ENCODE data around the gene MRPL17.
"Not testable (repeated sequence)": the region's sequence is repeated elsewhere in the genome, so short reads cannot be mapped to it uniquely, and the experiment has no call there.

The MRPL17 gene

DNA sequence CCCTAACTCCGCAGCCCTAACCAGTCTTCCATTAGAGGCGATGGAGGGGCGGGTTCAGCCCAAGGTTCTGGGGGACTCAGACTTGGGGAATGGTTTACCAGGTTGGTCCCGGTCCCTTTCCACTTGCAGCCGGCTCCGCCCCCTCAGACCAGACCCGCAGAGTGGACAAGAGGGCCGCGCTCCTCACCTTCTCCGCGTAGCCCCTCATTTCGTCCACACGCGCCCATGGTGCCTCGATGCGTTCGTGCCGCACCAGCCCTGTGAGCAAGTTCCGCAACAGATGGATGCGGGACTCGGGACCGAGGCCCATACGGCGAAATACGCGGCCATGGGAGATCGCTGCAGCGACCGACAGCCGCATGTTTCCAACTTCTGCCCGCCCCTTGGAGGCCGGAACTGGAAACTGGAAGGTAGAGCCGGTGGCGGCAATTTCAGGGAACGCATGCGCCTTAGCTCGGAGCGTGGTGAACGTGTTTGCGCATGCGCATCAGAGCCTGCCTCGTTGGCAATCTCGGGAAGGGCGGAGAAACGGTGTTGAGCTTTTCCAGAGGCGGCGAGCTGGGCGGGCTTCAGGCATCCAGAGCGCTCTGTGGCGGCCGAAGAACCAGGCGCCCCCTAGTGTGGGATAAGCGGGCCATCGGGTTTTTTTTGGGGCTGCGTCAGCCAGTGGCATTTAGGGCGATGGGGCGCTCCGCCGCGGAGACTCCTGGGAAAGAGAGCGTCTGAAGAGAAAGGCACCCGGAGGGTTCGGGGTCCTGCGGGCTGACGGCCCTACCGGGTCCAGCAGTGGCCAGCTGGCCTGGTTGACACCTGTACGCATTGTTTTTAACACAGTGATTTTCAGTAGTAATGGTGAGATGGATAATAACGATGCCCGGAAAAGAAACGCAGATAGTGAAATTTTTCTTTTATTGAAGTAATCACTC lies at the start of gene MRPL17:
TSS of gene MRPL17 (minus strand) at position 405 of the 926 bp plus-strand sequence. CDS start at position 361, 44 bp downstream.
- DNase-seq, result peak; percentile 100

DNA sequence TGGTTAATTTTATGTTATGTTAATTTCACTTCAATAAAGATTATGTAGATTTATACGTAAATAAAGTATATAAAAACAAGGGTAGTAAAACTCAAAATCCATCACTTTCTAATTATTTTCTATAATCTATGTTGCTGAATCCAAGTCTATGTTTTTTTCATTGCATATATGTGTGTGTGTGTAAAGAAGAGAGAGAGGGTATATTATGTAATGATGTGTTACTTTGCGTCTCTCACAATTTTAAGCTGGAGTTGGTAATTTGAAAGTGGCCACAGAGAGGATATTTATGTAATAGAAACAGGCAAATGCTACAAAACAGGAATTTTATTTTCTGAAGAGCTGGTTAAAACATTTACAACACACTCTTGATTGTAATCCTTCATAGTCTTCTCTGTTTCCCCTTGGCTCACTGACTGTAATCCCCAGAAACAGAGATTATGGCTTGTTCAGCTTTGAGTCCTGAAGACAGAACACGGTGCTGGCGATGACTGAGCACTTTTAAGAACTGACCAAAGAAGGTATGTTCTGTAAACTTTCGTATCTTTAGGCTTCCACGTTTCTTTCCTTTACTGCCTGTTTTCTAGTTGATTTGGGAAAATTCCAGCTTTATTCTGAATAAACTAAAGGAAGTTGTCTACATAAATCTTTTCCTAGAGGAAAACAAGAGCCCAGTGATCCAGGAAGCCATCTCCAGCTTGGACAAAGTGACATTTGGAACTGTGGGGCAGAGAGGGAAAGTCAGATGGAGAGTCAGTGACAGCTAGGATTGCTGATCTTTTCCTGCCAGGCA lies 45.0 kb upstream of the MRPL17 start:
- no peak for DNase-seq

DNA sequence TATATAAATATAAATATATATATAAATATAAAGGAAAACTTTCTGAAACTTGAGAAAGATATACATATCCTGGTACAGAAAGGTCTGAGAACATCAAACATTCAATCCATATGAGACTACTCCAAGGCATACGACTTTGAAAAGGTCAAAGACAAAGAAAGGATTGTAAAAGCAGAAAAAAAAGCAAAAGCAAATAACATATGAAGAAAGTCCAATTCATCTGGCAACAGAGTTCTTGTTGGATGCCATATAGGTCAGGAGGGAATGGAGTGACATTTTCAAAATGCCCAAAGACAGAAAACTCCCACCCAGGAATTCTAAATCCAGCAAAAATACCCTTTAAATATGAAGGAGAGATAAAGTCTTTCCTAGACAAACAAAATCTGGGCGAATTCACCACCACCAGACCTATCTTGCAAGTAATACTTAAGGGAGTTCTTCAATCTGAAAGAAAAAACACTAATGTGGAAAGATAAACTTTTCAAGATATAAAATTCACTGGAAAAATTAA lies 42.3 kb upstream of the MRPL17 start:
- no peak for DNase-seq

DNA sequence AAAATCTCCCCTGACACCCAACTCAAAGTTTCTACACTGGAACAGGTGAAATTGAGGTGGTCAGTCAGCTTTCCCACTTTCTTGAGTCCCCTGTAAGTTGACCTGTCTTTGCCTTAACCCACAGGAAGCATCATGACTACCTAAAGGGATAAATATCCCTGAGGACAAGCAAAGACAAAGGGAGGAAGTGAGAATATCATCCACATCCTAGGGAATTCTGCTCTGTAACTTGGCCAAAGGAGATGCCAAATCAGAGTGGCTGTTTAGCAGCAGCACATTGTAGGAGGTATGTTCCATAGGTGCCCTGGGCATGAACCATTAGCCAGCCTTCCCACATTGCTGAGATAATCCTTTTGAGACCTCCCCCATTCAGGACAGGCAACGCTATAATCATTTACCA lies 40.9 kb upstream of the MRPL17 start:
- no peak for DNase-seq

DNA sequence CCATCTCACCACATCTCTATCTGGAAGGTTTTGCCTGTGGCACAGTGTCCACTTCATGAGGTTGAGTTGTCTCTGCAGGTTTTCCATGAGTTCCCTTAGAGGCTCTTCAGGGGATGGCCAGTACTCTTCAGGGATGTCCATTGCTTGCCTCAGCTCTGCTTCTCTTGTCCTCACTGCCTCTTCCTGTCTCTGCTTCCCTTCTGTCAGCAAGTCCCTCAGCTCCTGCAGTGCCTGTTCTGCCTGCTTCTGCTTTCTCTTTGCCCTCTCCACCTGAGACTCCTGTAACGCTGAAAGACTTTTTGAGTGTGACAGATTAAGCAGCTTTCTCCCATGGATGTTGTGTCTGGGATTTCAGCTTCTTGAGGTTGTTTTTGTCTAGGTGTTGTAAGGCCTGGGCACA lies 38.2 kb upstream of the MRPL17 start:
- DNase-seq, result no peak

DNA sequence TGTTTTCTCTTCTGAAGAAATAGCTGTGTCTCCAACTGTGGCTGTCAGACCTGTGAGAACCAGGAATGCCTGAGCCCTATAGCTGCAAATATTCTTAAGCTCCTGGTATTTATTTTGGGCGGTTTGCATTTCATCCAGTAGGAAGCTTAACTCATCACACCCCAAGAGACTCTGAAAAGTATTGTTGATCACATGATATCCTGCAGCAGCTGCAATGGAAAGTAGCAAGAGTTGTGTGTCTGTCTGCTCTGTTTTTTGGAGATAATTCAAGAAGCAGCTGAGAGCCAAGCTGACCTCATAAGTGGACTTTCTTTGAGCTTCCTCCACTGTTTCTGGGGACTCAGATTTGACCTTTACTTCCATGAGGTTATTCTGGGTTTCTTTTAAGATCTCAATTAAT lies 36.4 kb upstream of the MRPL17 start:
- DNase-seq, result no peak

DNA sequence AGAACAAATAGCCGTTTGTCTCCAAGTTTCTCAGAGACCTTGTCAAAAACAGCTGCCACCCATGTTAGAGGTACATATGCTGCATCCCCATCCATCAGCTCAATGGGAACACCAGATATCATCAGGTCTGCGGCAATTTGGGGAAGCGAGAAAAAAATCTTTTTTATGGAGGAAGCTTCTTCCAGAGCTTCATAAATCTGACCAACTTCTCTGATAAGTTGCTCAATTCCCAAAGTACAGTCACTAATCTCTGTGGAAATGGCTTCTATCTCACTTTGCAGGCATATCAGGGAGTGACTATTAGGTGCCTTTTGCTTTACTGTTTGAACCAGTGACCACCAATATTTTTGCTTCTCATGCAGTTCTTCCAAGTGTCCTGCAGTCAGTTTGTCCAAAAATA lies 34.3 kb upstream of the MRPL17 start:
- no peak for DNase-seq

DNA sequence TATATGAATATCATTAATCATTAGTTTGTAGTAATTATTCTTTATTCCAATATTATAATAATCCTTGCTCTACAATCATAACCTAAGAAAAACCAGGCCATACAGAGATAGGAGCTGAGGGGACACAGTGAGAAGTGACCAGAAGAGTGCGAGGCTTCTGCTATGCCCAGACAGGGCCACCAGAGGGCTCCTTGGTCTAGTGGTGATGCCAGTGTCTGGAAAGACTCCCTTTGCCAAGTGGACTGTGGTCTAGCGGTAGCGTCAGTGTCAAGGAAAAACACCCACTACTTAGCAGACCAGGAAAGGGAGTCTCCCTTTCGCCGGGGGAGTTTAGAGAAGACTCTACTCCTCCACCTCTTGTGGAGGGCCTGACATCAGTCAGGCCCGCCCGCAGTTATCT lies 28.4 kb upstream of the MRPL17 start:
- peak; percentile 40 for DNase-seq

DNA sequence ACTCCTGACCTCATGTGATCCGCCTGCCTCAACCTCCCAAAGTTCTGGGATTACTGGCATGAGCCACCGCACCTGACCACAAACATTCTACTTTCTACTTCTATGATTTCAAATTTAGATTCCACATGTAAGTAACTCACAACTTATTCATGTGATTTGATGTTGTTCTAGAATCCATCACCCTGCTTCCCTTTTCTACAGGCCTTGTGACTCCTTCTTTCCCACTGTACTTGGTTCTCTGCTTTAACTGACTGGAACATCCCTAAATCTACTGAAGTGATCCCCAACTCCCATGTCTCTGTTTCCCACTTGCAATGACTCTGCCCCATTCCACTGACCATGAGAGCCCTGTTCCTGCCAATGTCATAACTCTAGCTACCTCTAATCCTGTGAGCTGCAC lies 25.7 kb upstream of the MRPL17 start:
- DNase-seq, result no peak

DNA sequence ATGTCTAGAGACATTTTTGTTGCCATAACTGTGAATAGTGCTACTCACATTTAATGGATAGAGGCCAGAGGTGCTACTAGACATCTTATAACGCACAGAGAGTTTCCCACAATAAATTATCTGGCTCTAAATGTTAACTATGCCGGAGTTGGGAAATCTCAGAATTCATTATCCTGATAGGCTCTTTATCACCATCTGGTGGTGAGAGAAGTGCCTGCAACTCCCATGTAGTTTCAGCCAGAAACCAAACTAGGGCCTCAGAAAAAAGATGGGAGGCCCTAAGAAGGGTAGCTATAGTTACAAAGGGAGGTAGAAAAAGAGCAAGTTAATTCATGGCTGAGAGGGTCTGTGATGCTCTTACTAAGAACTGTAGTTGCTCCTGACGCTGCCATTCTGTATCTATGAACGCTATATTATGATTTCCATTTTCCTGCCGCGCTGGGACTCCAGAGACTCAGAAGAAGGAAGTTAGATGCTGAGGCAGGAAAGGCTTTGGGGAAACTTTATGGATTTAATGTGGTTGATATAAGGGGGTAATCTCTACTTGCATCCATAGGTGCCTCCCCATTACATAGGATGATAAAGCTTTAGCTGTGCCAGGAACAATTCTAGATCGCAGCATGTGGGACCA lies 22.9 kb upstream of the MRPL17 start:
- peak; percentile 64 for DNase-seq

DNA sequence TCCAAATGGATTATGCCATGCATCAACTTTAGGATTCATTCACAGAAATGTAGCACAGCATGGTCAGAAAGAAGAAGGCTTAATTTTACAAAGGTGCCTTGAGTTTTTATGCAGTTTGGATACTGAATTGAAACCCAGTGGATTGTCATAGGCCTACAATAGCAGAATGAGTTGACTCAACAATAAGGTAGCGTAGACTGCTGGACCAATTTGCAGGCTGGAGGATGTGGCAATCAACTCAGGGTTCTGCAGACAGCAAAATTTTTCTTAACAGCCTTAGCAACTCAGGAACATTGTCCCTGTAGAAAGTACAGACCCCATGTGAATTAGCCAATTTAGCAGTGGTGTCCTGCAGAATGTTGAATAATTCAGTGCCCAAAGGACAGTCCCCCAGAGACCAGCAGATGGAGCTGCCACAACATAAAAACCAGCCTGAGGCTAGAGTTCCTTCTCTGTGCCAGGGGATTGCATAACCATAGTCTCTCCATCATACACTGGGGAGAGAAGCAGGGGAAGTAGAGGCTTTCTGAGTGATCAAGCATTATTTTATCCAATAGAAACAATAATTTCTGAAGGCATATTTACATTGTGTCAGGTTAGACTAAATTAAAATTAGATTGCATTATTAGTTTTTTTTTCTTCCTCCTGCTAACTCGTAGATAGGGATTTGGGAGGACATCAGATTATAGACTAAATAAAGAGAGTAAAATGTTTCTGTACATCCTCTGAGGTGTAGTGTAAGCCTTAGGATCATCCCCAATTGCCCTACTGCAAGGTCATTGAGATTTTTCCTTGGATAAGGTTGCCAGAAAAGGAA lies 20.3 kb upstream of the MRPL17 start:
- DNase-seq, result peak; percentile 48

DNA sequence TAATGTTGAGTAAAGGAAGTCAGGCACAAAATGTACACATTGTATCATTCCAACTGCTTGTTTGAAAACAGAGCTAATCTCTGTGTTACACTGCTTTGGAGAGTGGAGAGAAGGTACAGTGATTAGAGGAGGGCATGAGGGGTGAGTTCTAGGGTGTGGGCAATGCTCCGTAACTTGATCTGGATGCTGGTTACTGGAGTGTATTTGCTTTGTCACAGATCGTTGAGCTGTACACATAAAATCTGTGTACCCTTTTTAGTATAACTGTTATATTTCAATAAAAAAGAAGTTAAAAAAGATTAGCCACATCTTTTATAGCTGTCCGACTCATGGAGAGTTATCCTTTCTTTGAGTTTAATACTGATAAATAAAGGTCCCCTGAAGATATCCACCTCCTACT lies 18.8 kb upstream of the MRPL17 start:
- not testable (repeated sequence) for DNase-seq

DNA sequence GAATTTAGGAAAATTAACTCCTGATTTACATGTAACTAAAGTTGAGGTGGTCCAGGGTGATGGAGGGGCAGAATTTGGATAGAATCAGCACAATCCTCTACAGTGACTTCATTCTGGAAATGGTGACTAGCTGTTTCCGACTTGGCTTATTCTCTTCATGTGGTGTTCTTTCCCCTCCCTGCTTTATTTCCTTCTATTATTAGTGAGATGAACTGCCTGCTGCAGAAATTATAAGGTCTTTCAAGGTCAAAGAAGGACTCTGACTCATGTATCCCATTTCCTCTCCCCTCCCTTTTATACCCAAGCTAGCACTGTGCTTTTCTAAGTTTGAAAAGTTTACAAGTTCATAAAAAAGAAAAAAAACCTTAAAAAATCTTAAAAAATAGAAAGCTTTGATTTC lies 12.2 kb upstream of the MRPL17 start:
- no peak for DNase-seq

DNA sequence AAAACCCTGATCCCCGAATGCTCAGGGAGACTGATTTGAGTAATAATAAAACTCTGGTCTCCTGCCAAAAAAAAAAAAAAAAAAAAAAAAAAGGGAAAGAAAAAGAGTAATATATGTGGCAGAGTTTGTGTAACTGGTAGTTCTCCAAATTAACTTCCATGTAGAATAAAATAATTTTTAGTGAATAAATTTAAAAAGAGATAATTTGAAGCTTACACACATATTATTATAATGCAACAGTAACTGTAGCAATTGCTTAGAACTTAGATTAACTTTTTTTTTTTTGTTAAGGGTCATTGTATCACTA lies 11.0 kb upstream of the MRPL17 start:
- DNase-seq, result no peak

DNA sequence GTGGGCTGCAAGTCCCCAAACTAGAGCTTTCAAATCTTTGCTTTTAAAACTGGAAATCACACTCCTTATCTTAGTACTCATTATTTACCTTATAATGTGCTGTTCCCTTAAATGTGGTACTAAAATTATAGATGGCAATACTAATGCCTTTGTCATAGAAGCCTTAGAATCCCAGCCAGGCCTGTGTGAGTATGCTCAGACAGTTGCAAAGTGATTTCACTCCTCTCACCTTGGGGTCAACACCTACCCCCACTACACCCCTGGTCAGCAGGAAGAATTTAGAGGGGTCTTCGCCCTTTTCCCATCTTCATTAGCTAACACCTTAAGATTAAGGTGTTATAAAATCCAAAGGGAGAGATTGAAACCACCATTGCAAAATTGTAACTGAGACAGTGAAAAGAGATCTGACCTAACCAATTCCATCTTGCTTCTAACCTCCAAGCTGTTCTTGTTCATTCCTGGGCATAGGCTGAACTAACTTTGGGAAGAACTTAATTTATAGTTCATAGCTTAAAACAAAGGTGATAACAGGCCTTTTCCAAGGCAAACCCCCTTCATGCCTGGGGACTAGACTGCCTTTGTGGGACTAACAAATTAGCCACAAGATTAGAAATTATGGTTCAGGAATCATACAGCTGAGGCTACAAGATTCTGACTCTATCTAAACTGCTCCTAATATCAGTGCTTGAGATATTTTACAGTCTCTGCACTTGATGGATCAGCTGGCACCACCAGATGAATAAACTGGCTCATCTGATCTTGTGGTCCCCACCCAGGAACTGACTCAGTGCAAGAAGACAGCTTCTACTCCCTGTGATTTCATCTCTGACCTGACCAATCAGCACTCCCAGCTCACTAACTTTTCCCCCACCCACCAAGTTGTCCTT lies 10.4 kb upstream of the MRPL17 start:
- DNase-seq, result peak; percentile 70

DNA sequence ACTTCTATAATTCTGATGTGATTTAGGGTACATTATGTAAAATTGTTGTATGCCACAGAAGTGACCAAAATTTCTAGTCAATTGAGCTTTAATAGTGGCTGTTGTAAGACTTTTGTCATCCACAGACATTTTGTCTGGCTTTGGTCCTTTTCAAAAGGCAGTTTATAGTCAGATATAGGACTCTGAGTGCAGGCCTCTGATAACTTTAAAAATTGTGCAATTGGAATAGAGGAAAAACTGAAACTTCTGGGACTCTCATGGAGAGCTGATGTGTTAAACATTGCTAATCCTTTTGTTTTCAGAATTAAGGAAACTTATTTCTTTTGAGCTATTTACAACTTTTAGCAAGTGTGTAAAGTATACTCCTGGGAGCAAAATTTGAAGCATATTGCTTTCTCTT lies 9.0 kb upstream of the MRPL17 start:
- DNase-seq, result no peak

DNA sequence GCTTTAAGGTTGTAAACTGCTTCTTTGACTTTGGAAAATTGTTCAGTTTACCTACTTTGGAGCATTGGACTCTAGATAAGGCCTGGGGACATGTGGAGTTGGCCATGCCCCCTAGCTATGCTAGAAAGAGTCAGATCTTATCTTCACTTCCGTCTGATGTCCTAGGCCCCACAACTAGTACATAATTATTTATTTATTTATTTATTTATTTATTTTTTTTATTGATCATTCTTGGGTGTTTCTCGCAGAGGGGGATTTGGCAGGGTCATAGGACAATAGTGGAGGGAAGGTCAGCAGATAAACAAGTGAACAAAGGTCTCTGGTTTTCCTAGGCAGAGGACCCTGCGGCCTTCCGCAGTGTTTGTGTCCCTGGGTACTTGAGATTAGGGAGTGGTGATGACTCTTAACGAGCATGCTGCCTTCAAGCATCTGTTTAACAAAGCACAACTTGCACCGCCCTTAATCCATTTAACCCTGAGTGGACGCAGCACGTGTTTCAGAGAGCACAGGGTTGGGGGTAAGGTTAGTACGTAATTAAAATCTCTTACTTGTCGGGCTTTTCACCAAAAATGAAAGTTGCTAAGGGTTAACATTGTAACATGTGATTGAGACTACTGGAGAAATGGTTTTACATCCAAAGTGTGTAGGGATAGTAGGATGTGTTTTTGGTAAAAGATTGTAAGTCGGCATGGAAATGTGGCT lies 7.4 kb upstream of the MRPL17 start:
- not testable (repeated sequence) for DNase-seq

DNA sequence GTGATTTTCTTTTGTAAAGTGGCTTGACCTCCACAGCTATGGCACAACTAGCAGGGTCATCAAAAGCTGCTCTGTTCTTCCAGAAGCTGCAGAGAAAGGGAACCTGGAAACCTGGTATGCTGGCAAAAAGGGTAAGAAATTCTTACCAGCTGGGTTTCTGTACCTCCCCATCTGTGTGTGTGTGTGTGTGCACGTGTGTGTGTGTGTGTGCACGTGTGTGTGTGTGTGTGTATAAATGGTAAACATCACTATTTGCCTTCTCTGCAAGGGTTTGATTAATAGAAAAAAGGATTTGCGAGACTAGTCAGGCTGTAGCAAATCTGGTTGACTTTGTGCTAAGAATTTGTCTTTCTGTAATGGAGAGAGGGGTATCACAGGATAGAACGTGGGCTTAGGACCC lies 4.7 kb upstream of the MRPL17 start:
- no peak for DNase-seq

DNA sequence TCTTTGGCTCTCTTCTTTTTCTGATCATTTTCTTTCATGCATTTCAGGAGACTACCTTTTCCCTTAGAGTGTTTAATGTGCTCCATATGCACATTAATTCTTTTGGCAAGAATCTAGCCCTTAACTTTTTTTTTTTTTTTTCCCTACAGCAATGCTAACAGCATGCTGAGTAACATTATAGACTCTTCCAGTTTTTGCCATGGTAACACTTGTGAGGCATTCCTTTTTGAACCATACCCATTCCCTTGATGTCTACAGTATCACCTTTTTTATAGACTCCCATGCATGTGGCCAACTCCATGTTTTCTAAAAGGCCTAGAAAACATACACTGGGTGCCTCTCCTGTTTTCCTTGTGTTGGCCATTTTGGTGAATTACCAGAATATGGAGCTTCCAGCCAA lies 2.9 kb upstream of the MRPL17 start:
- no peak for DNase-seq

DNA sequence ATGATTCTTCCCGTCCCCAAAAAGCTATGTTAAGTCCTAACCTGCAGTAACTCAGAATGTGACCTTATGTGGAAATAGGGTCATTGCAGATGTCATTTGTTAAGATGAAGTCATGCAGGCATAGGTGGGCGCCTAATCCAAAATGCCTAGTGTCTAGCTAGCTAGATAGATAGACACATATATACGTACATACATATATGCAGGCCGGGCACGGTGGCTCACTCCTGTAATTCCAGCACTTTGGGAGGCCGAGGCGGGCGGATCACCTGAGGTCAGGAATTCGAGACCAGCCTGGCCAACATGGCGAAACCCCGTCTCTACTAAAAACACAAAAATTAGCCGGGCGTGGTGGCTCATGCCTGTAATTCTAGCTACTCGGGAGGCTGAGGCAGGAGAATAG lies 928 bp upstream of the MRPL17 start:
- DNase-seq, result not testable (repeated sequence)

DNA sequence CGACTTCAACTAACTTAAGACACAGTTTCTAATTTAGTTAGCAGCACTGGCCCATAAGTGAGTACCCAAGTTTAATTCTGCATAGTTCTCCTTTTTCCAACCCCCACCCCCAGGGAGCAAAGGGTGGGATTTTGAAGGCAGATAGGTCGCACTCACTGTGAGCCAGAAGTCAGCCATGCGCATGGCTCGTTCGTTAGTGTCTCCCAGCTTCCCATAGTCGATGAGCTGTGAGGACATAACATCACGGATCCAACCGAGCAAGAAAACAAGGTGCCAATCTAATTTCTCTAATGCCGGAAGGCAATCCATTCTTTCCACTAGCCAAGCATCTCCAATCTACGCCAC lies 577 bp downstream of the MRPL17 start:
- DNase-seq, result no peak

Data from CD4-positive, alpha-beta T cell treated with Interleukin-21 for 1 hour (primary cell).